ENCODE data around the gene FAAH. TPM values are rescaled to one million over a fixed set of nuclear protein-coding genes. Genes with fewer than 3 reads are reported as not detected.

Gene FAAH
- total RNA-seq, 2 donors from 2014 or later: 6.3 to 10.5 TPM

DNA sequence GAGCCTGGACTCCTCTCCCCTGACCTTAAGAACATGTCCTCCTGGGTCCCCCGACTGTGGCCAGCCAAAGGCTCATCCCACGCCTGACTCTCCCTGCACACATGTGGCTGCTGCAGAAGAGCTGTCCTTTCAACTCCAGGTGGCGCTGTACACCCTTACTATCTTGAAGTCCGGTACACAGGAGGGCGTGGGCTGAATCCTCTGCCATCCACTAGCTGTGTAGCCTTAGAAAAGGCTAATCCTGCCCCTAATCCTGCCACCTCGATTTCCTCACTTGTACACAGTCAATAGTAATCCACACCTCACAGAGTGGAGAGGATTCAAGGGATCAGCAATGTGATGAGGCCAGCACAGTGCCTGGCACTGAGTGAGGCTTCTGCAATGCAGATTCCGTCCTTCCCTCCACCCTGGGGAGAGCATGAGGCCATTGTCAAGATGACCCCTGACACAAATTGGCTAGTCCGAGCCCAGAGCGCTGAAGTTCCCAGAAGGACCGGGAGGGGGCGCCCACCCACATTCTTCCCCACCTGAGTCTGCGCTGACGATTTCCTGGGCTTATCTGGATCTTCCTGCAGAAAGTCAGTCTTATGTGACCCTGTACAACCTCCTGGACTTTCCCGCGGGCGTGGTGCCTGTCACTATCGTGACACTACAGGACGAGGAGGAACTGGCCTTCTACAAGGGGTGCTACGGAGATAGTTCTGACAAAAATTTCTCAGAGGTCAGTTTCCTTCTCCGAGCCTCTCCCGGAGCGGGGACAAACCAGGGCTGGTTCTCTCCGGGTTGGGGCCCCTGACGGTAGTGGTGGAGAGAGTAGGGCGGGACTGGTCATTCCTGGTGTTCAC is 48.4 kb downstream of the FAAH start:
- intact Hi-C loops (cut with DNase I): loop anchor here in 1 of 2 donors (10.0 kb wide), 1 partner anchor 82 kb away; no protein-coding TSS in a partner anchor

DNA sequence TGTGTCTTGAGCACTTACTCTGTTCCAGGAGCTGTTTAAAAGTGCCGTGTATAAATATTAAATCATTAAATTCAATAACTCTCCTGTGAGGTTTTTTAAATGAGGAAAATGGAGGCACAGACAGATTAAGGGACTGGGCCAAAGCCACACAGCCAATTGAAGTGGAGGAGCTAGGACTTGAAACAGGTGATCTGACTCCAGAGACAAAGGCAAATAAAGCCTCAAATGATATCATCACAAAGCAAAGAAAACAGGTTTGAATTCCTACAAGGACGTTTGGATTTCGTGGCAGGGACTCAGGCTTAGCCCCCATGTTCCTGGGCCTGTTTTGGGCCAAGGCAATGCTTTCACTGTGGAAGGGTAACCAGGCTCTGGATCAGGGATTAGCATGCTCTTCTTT is 50.3 kb downstream of the FAAH start:
- intact Hi-C loops (cut with DNase I): loop anchor here in 1 of 2 donors (10.0 kb wide), 1 partner anchor 80 kb away; no protein-coding TSS in a partner anchor
- no peak for DNase-seq
- no peak for ATAC-seq

More for the DNA sequence above, 48.4 kb downstream of the FAAH start:
- ATAC-seq (peak; percentile 76 to 78), DNase-seq (peak; percentile 78)

DNA sequence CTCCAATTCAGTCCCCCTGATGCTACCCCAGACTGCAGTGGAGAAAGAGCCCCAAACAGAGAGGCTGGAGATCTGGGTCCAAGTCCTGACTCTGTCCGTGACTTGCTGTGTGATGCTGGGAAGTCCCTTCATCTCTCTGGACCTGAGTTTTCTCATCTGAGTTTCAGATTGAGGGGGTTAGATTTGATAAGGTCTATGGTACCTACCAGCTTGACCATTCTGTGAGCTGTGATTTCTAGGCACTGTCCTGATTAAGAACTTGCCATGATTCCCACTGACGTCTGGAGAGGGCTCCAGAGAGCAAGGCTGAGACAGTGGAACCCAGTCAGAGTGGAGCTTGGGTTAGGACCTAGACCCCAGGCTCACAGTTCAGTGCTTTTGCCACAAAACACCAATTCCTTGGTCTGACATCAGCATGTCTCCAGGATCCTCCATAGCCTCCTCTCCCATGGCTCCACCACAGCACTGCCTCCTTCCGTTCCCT is 51.7 kb downstream of the FAAH start:
- DNase-seq (no peak), ATAC-seq (no peak)
- intact Hi-C loops (cut with DNase I): loop anchor here (5.0 to 10.0 kb wide), 2 partner anchors 79 to 281 kb away; no protein-coding TSS in a partner anchor

DNA sequence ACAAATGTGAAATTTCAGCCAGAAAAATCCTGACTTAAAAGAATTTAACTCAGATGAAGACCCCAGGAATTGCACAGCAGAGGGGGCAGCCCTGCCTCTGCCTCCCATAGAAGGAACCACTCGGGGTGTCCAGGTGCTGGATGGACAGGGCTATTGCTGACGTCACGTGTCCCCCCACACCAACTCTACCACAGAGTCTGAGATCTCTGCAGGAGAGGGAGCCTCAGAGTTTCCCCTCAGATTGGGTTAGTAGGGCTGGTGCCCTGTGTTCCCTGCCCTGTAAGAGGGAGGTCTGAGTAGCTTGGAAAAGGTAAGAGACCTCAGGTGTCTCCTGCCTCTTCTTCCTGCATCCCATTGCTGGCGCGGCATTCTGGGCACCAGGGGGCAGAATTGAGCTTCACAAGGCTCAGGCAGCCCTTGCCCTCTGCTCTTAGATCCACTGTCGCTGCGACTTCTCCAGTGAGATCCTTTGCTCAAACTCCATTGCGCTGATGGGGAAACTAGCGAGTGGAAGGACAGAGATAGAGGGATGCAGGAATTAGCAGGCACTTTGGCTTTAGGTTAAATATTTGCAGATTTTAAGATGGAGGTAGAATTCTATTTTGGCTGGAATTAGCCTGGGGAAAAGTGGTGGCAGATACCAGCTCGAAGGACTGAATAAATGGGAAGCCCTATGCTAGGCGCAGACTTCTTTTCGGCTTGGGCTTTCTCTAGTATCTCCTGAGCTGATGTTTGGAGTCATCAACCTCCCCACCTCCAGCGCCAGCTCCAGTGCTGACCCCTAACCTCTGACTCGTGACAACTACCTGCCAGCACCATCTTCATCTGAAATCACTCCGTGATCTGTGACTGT is 52.8 kb downstream of the FAAH start:
- intact Hi-C loops (cut with DNase I): loop anchor here (1.0 to 10.0 kb wide), 3 partner anchors 78 to 280 kb away; no protein-coding TSS in a partner anchor
- ATAC-seq: peak; percentile 58 to 68
- DNase-seq: peak; percentile 75

DNA sequence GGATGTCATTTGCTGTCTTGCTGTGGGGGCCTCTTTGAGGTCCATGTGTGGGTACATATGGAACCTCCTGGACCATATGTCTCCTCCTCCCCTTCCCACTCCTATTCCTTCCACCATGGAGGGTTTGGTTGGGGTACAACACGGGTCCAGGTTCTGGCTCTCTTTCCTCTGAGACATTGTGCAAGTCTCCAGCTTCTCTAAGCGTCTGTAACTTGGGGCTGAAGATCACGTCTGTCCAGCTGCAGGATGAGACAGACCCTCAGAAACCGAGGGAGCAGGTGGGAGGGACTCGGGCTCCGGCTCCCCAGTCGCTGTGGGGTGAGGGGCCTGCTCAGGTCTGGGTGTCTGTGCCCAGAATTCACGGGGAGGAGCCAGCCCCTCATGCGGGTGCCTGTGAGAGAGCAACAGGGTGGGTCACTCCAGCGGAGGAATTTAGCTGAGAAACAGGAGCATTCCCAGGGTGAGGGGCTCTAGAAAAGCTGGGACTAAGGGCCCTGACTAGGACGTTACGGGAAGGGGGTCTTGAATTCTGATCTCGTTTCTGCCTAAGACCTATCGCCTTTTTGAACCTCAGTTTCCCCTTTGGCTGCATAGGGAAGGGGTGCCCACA is 53.5 kb downstream of the FAAH start:
- intact Hi-C loops (cut with DNase I): loop anchor here (1.0 to 10.0 kb wide), 3 partner anchors 77 to 280 kb away; no protein-coding TSS in a partner anchor
- ATAC-seq: no peak

DNA sequence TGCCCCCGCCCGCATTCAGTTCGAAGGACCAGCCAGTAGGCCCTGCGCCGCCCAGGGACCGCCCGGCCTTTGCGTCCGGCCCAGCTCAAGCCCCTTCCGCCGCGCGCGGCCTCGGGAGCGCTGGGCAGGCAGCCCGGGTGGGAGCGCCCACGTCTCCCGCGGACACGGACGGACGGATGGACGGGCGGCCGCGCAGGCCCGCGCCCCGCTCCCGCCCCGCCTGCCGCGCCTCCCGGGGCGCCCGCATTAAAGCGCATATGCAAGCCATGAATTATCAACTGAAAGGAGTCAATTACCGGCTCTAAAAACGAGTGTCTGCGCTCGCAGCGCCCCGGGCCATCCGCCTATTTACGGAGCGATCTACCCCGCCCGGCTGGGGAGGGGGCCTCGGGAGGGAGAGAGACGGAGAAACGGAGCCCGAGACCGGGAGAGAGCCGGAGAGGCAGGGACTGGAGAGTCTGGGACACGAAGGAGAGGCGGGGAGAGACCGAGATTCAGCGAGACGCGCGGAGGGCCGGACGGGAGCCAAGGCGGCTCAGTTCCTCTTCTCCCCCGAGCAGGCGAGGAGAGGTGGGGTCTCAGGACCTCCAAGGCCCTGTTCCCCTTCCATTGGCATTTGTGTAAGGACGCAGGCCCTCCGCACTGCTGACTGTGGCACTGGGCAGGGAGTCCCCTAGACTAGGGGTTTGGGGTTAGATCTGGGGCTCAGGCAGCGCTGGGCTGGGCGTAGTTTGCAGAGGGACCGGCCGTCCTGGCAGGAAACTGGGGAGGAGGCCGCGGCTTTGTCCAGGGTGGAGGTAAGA is 54.2 kb downstream of the FAAH start:
- ATAC-seq: peak; percentile 35 to 57
- intact Hi-C loops (cut with DNase I): loop anchor here (5.0 to 10.0 kb wide), 2 partner anchors 76 to 279 kb away; no protein-coding TSS in a partner anchor
- DNase-seq: no peak

More for the DNA sequence above, 53.5 kb downstream of the FAAH start:
- DNase-seq: no peak

DNA sequence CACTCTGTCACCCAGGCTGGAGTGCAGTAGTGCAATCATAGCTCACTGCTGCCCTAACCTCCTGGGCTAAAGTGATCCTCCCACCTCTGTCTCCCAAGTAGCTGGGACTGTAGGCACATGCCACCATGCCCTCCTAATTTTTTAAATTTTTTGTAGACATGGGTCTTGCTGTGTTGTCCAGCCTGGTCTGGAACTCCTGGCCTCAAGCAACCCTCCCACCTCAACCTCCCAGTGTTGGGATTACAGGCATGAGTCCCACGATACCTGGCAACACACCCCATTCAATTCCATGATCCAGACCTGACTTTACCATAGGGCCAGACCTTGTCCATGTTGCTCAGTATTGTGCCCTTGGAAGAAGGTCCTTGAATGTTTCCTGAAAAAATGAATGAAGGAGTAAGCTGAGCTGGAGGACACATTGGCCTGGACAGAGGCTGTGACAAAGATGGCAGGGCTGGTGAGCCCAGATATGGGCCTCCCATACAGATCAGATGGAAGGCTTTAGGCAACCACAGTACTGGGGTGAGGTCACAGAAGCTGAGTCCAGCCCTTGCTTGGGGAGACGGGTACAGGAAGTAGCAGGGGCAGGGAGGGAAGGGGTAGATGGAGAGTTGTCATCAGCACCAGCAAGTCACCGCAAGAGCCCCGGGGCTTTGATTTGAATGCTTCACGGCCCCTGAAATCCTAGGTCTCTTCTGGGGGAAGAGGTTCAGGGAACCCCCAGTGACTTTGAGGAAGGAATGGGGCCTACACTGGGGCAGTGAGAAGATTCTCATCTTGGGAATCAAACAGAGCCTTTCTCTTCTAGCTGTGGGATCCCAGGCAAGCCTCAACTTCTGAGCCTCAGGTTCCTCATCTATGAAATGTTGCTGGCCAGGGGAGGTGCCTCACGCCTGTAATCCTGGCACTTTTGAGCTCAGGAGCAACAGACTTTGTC is 55.4 kb downstream of the FAAH start:
- ATAC-seq: no peak
- intact Hi-C loops (cut with DNase I): loop anchor here (5.0 to 10.0 kb wide), 2 partner anchors 75 to 278 kb away; no protein-coding TSS in a partner anchor
- DNase-seq: no peak

DNA sequence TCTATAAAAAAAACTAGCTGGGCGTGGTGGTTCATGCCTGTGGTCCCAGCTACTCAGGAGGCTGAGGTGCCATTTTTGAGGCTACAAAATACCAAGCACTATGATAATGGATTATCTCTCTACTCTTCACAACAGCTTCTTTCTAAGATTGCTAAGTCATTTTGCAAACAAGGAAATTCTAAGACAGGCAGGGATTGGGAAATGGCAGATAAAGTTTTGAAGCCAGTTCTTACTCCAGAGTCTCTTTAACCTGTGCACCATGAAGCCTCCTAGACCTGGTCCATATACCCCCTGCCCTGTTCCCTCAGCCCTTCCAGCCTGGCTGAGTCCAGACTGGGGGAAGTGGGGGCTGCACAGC is 56.0 kb downstream of the FAAH start:
- no peak for ATAC-seq
- intact Hi-C loops (cut with DNase I): no loop called here
- DNase-seq: no peak

DNA sequence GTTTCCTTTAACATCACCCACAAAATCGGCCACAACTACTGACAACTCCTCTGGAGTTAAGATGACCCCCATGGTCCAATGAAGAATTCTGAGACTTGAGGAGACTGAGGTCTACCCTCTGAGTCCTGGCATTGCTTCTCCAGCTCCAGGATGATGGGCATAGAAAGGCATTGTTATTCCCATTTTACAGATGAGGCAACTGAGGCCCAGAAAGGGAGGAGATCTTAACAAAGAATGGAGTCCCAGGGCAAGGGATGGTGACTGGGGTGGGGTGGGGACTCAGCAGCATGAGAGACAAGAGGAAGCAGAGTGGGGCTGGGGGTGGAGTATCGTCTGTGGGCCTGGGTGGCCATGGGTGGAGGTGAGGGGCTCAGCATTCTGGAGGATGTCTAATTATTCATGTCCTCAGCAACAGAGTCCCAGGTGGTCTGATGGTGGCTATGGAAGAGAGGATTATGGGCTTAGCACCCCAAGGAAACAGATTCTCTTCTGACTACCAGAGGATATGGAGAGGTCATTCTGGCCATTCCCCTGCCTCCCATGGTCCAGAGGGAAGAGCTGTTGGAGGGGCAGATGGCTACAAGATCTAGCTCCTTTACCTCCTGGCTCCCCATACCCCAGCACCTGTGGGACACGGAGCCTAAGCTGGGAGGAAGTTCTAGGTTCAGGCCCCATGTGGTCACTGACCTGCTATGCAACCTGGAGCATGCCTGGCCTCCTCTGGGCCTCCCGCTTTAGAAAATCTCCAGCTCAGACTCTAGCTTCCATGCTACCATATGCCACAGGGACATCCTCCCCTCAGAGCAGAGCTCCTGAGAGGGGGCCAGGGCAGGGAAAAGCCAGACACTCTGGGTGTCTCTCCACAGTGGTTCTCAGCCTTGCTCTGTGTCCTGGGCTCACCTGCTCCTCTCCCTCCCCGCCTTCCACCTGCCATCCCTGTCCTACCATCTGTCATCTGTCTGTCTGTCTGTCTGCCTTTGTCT is 58.1 kb downstream of the FAAH start:
- intact Hi-C loops (cut with DNase I): no loop called here
- ATAC-seq (no peak), DNase-seq (no peak)

DNA sequence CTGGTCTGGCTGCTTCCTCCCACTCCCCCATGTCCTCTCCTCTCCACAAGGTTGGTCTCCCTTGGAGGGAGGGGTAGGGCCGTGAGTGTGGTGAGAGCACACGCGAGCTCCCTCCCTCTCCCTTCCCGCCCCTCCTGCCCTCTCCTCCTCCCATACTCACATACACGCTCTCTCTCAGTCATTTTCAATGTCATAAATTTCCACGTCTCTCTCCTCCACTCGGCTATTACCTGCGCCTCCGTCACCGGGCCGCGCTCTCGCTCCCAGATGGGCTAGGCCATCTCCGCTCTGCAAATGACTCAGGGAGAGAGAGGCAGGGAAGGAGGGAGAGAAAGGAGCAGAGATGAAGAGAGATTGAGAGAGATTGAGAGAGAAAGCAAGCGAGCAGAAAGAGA is 58.8 kb downstream of the FAAH start:
- intact Hi-C loops (cut with DNase I): no loop called here

DNA sequence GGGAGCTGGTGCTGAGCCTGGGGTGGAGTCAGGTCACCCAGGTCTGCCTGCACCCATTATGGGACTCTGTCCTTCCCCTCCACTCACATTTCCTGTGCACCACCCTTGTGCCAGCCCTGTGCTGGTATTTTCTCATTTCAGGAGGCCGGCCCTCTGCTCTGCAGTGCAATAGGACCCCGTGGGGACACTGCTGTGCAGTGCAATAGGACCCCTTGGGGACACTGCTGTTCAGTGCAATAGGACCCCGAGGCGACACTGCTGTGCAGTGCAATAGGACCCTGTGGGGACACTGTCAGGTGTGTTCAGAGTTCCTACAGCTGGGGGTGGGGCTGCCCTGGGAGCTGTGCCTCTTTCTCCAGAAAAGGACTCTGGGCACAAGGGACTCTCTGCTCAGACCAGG is 59.3 kb downstream of the FAAH start:
- intact Hi-C loops (cut with DNase I): no loop called here
- DNase-seq: no peak
- ATAC-seq: no peak

More for the DNA sequence above, 58.8 kb downstream of the FAAH start:
- no peak for ATAC-seq
- no peak for DNase-seq

DNA sequence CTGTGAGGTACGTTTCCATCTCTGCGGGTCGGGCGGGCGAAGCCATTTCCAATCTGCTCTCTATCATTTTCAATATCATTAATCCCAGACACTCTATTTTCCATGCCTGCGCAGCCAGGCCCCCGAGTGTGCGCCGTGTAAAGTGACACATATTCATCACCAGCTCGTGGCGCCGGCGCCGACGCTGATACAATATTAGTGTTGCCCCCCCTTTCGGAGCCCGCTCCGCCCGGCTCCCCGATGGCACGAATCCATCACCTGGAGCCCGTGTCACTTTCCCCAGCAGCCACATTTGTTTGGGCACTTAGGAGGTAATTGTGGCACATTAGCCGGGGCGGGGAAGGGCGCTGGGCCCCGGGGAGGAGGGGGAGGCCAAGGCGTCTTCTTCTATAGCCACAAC is 61.8 kb downstream of the FAAH start:
- ATAC-seq (no peak), DNase-seq (no peak)
- intact Hi-C loops (cut with DNase I): no loop called here

DNA sequence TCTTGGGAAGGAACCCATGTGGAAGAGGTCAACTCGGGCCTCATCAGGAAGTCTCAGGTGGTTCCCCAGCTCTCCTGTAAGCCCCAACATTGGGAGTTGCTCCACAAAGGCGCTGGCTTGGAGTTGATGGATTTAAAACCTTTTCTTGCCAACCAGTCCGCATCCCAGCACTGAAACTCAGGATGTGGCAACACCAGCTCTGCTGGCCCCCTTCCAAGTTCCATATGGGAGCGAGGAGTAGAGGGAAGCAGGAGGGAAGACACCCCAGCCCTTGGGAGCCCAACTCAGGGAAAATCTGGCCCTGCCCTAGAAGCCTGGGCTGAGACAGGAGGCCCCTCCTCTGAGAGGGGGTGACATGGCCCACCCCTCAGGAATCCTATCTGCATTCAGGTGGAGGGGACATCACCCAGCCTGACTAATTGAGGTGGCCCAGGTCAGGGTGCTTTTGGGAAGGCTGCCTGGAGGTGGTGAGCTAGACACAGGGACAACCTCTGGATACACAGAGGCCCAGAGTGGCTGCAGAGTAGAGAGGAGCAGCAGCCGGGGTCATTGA is 62.4 kb downstream of the FAAH start:
- DNase-seq: no peak
- no peak for ATAC-seq
- intact Hi-C loops (cut with DNase I): no loop called here

DNA sequence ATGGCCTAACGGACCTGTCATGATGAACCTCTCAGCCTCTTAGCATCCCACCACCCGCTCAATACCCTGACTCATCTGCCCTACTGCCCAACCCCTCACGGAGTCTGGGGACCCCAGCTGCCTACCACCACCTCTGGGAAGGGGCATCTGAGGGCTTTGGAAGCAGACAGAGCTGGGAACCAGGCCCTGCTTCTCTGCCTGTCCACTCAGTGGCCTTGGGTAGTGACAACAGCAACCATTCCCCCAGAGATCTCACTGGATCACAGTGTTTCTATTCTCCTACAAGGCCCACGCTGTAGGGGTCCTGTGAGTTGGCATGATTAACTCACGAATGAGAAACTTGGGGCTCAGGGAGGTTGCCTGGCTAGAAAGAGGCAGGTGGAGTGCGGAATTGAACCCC is 63.1 kb downstream of the FAAH start:
- intact Hi-C loops (cut with DNase I): no loop called here
- no peak for ATAC-seq
- DNase-seq: no peak

DNA sequence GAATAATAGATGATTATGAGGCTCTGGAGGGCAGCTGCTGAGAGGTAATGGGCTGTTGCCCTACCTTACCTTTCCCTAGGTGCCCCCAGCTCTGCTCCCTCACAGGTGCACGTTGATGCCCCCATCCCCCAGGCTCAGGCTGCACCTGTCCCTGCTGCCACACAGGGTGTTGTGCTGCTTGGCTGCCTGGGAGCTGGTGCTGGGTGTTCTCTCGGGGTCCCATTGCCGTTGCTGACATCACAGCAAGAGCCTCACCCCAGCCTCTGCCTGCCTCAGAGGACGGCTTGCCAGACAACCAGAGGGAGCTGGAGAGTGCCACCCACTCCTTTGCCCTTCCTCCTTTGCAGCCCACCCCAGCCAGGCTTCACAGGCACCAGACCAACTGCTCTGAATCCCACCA is 64.1 kb downstream of the FAAH start:
- DNase-seq (no peak), ATAC-seq (no peak)
- intact Hi-C loops (cut with DNase I): no loop called here

DNA sequence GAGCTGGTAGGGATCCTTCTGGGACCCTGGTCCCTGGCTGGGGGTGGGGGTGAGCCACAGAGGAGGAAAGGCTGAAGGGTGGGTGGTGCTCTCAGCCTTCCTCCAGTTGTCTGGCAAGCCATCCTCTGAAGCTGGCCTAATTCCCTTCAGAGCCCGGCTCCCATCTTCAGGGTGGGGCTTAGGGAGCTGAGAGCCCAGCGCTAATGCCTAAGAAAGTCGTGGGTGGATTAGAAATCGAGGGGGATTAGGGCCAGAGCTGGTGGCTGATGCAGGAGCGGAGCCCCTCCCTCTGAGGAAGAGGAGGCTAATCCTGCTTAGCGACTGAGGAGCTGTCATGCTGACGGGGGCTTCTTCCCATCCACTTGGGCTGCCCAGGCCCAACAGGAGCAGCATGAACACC is 64.7 kb downstream of the FAAH start:
- intact Hi-C loops (cut with DNase I): no loop called here
- DNase-seq (no peak), ATAC-seq (no peak)
